ENCODE measurements around the gene CHD2. TPM values are rescaled to one million over a fixed set of nuclear protein-coding genes. Genes with fewer than 3 reads are reported as not detected.

Gene CHD2
- polyA plus RNA-seq, 1 experiment = 62.6 TPM

DNA sequence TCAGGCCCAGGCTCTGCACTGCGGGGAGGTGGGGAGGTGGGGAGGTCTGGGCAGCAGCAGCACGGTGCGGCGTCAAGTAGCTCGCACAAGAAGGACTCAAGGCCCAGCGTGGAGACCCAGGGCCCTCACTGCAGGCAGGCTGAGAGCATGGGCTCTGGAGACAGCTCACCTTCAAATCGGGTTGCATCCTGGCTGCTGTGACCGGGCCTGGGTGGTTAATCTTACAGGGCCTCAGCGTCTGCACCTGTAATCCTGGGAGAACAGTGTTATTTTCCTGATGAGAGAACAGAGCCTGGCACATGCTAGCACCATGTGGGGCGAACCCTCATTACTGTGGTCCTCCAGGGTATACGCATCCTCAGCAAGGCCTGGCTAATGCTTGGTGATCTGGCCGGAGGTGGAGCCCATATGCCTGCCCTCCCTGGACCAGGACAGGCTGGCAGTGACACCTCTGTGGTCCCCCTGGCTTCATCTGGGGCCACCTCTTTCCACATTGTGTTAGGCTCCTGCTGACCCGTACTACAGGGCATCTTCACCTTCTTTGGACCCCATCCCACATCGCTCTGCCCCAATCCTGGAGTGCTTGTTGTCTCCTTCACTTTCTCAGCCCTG is 133.4 kb downstream of the CHD2 start:
- DNase-seq (ENCODE audit: low read depth, low spot score) = no peak
- Histone ChIP-seq H3K4me3 (ENCODE audit: low read depth, low read length) (no peak overlapping the region), H3K27me3 (ENCODE audit: control insufficient read depth, insufficient read depth, low read length) (no peaks in the 10 kb centered on the region), H3K27ac (ENCODE audit: low read depth, low read length) (no peak overlapping the region), H3K9me3 (ENCODE audit: control insufficient read depth, insufficient read depth, low read length) (peaks cover 3% of the 10 kb centered on the region; the same call in 1 of the 2 replicates)
- ChIA-PET CTCF (interaction anchor here (1.0 to 2.2 kb wide), 3 partner anchors 55 to 1086 kb away, joined by 4 to 19 read pairs (median 10); partner anchors contain the start of gene RGMA), POLR2A (no interaction called here)
- TF ChIP-seq, protein P1, sequence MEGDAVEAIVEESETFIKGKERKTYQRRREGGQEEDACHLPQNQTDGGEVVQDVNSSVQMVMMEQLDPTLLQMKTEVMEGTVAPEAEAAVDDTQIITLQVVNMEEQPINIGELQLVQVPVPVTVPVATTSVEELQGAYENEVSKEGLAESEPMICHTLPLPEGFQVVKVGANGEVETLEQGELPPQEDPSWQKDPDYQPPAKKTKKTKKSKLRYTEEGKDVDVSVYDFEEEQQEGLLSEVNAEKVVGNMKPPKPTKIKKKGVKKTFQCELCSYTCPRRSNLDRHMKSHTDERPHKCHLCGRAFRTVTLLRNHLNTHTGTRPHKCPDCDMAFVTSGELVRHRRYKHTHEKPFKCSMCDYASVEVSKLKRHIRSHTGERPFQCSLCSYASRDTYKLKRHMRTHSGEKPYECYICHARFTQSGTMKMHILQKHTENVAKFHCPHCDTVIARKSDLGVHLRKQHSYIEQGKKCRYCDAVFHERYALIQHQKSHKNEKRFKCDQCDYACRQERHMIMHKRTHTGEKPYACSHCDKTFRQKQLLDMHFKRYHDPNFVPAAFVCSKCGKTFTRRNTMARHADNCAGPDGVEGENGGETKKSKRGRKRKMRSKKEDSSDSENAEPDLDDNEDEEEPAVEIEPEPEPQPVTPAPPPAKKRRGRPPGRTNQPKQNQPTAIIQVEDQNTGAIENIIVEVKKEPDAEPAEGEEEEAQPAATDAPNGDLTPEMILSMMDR (IDR thresholded peaks at IDR 0.05; ENCODE audit: low read depth, low read length) = no peak

- TF ChIP-seq, protein P1 (IDR thresholded peaks at IDR 0.05; ENCODE audit: low read depth, low read length) = no peak
- no peak for DNase-seq (ENCODE audit: low read depth, low spot score)
- no peak overlapping the region for H3K27ac ChIP-seq (ENCODE audit: low read depth, low read length)
- peaks cover 3% of the 10 kb centered on the region; the same call in 1 of the 2 replicates for H3K9me3 ChIP-seq (ENCODE audit: control insufficient read depth, insufficient read depth, low read length)
- POLR2A ChIA-PET = interaction anchor here (0.6 kb wide), 1 partner anchor 47 kb away, joined by 3 read pairs; no protein-coding TSS in a partner anchor
- no peak overlapping the region for H3K4me3 ChIP-seq (ENCODE audit: low read depth, low read length)
- CTCF ChIA-PET = interaction anchor here (4.5 kb wide), 1 partner anchor 1085 kb away, joined by 46 read pairs; no protein-coding TSS in a partner anchor
- H3K27me3 ChIP-seq (ENCODE audit: control insufficient read depth, insufficient read depth, low read length) = no peaks in the 10 kb centered on the region
Measured at GRCh38 chr15:93034512-93034911, 134.4 kb downstream of the CHD2 start.

GRCh38 chr15:93035092-93035915 is 135.2 kb downstream of the CHD2 start:
- no peaks in the 10 kb centered on the region for H3K27me3 ChIP-seq (ENCODE audit: control insufficient read depth, insufficient read depth, low read length)
- TF ChIP-seq, protein P1 (IDR thresholded peaks at IDR 0.05; ENCODE audit: low read depth, low read length) = no peak
- CTCF ChIA-PET = interaction anchor here (0.7 to 4.5 kb wide), 5 partner anchors 53 to 1085 kb away, joined by 3 to 46 read pairs (median 3); no protein-coding TSS in a partner anchor

DNA sequence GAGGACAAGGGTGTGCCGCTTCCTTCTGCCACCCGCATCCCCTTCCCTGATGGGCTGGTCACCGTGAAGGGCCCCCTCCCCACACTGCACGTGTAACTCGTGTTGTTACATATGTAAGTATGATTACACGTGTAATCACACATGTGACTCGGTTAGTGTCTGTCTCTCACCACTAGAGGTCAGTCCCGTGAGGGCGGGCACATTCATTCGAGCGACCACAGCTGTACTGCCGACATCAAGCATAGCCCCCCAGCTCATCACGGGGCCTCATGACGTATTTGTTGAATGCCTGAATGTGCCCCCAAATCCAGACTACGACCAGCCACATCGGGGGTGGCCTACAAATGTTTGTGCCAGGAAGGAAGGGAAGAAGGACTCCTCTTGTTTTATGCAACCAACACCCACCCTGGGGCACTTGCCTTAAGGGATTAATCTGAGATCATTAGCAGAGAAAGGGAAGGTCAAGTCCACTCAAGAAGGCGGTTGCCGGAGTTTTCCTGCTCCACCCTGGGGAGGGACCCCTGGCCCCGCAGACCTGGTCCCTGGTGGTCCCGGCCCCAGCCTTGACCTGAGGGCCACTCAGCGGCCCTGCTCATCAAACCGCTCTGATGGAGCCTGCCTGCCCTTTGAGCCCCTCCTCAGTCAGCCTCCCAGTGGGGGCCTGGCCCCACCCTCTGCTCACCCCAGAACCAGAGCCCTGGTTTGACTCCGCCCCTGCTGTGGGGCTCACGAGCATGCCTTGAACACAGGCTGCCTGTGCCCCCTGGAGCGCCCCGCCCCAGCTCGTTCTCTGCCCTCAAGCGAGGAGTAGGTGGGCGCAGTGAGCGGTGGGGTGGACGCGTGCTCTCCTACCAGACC is 136.1 kb downstream of the CHD2 start:
- POLR2A ChIA-PET = no interaction called here
- DNase-seq (ENCODE audit: low read depth, low spot score) = no peak

More at GRCh38 chr15:93035092-93035915, 135.2 kb downstream of the CHD2 start:
- H3K4me3 ChIP-seq (ENCODE audit: low read depth, low read length) = no peak overlapping the region
- H3K9me3 ChIP-seq (ENCODE audit: control insufficient read depth, insufficient read depth, low read length) = peaks cover 3% of the 10 kb centered on the region; the same call in 1 of the 2 replicates
- DNase-seq (ENCODE audit: low read depth, low spot score) = no peak
- H3K27ac ChIP-seq (ENCODE audit: low read depth, low read length) = no peak overlapping the region
- POLR2A ChIA-PET = interaction anchor here (0.6 kb wide), 1 partner anchor 48 kb away, joined by 3 read pairs; no protein-coding TSS in a partner anchor

More for the DNA sequence above, 136.1 kb downstream of the CHD2 start:
- no peak overlapping the region for H3K27ac ChIP-seq (ENCODE audit: low read depth, low read length)
- H3K9me3 ChIP-seq (ENCODE audit: control insufficient read depth, insufficient read depth, low read length) = peaks cover 3% of the 10 kb centered on the region; the same call in 1 of the 2 replicates
- no peak overlapping the region for H3K4me3 ChIP-seq (ENCODE audit: low read depth, low read length)
- TF ChIP-seq, protein P1 (IDR thresholded peaks at IDR 0.05; ENCODE audit: low read depth, low read length) = peak; percentile 59
- CTCF ChIA-PET = interaction anchor here (0.5 to 4.5 kb wide), 8 partner anchors 11 to 1406 kb away, joined by 3 to 46 read pairs (median 5); no protein-coding TSS in a partner anchor
- no peaks in the 10 kb centered on the region for H3K27me3 ChIP-seq (ENCODE audit: control insufficient read depth, insufficient read depth, low read length)
